SK-N-SH (cell line): Measurements from ENCODE around the gene OR2L2. TPM values are rescaled to one million over a fixed set of nuclear protein-coding genes. Genes with fewer than 3 reads are reported as not detected.

Experiments
- CTCF ChIA-PET: fragments of 300-600, 350-600 bp; formaldehyde crosslinking; extraction: SDS; loops from one replicate; lab custom pipeline; 2021; lab: Yijun Ruan, JAX
- POLR2A ChIA-PET: fragments of 350-600 bp; sonication (Branson Sonifier 250); formaldehyde crosslinking; extraction: SDS; loops from one replicate; lab custom pipeline; 2020; ENCODE audit warnings: antibody characterized with exemption, inconsistent platforms; lab: Yijun Ruan, JAX
- DNase-seq: peaks from one replicate; pipeline ENCODE4 v3.0.0; 2012
- H2AFZ ChIP-seq: fragments of 200-600 bp; sonication (generic); 2 replicates; pipeline ENCODE4 v1.8.1; 2016; ENCODE audit warnings: antibody characterized with exemption, mild to moderate bottlenecking, low read depth
- H3F3A ChIP-seq: fragments of 200-600 bp; sonication (generic); replicated peaks from 2 replicates; pipeline ENCODE3; 2016; ENCODE audit warnings: antibody characterized with exemption, mild to moderate bottlenecking; ENCODE audit not compliant: insufficient read depth
- H3K27ac ChIP-seq, 2 experiments: fragments of 200-500 bp in 1 of 2; fragments of 200-600 bp in 1 of 2; sonication (Bioruptor generic) in 1 of 2; sonication (generic), shearing (Covaris generic) in 1 of 2; 2 replicates each; pipeline versions ENCODE4 v1.5.1 to v1.6.1; 2014 to 2016; ENCODE audit warnings: low read depth in 2 of 2, inconsistent platforms in 1 of 2, low read length in 1 of 2, mild to moderate bottlenecking in 1 of 2, mixed read lengths in 1 of 2
- H3K27me3 ChIP-seq: fragments of 200-600 bp; sonication (generic), shearing (Covaris generic); 2 replicates; pipeline ENCODE4 v1.6.1; 2016; ENCODE audit warnings: mixed run types; ENCODE audit not compliant: insufficient read depth
- H3K36me3 ChIP-seq, 2 experiments: fragments of 200-500 bp in 1 of 2; fragments of 200-600 bp in 1 of 2; sonication (Bioruptor generic) in 1 of 2; sonication (generic) in 1 of 2; replicated peaks in 1 of 2; 2 replicates each; pipeline versions ENCODE3 to v1.5.1; 2014 to 2016; ENCODE audit warnings: low read length in 1 of 2, mild to moderate bottlenecking in 1 of 2; ENCODE audit not compliant: insufficient read depth in 2 of 2, control insufficient read depth in 1 of 2
- H3K4me1 ChIP-seq, 2 experiments: fragments of 200-500 bp in 1 of 2; fragments of 200-600 bp in 1 of 2; sonication (Bioruptor generic) in 1 of 2; sonication (generic), shearing (Covaris generic) in 1 of 2; 2 replicates each; pipeline versions ENCODE4 v1.5.1 to v1.6.1; 2014 to 2016; ENCODE audit warnings: low read depth in 1 of 2, low read length in 1 of 2, mixed run types in 1 of 2; ENCODE audit not compliant: insufficient read depth in 2 of 2, control insufficient read depth in 1 of 2
- H3K4me2 ChIP-seq: fragments of 200-600 bp; sonication (generic), shearing (Covaris generic); 2 replicates; pipeline ENCODE4 v1.6.1; 2017; ENCODE audit warnings: mixed run types
- H3K4me3 ChIP-seq, 2 experiments: fragments of 200-500 bp in 1 of 2; fragments of 200-600 bp in 1 of 2; sonication (Bioruptor generic) in 1 of 2; sonication (generic), shearing (Covaris generic) in 1 of 2; 2 replicates each; pipeline versions ENCODE4 v1.5.1 to v1.8.1; 2014 to 2016; ENCODE audit warnings: low read depth in 2 of 2, inconsistent platforms in 1 of 2, low read length in 1 of 2, mild to moderate bottlenecking in 1 of 2, mixed read lengths in 1 of 2, moderate library complexity in 1 of 2
- H3K79me2 ChIP-seq: fragments of 200-600 bp; sonication (generic); 2 replicates; pipeline ENCODE4 v1.8.1; 2017; ENCODE audit warnings: mild to moderate bottlenecking; ENCODE audit not compliant: insufficient read depth
- H3K9ac ChIP-seq: fragments of 200-600 bp; sonication (generic); 2 replicates; pipeline ENCODE4 v1.6.1; 2017; ENCODE audit warnings: mixed run types
- H3K9me2 ChIP-seq: fragments of 200-600 bp; sonication (generic); 2 replicates; pipeline ENCODE4 v1.6.1; 2017; ENCODE audit warnings: mixed run types
- H3K9me3 ChIP-seq: fragments of 200-600 bp; sonication (generic); 2 replicates; pipeline ENCODE4 v1.6.1; 2017; ENCODE audit warnings: mixed run types, mild to moderate bottlenecking, moderate library complexity
- H4K20me1 ChIP-seq: fragments of 200-600 bp; sonication (generic); 2 replicates; pipeline ENCODE4 v1.6.1; 2017; ENCODE audit warnings: mild to moderate bottlenecking, mixed run types; ENCODE audit not compliant: insufficient read depth
- CHD2 ChIP-seq: fragments of 150-350 bp; IDR thresholded peaks from 2 replicates; pipeline ENCODE4 v1.6.1; 2018; ENCODE audit warnings: low read length; ENCODE audit not compliant: partially characterized antibody
- ELF1 ChIP-seq: IDR thresholded peaks from 2 replicates; pipeline ENCODE4 v1.4.0; 2012
- EP300 ChIP-seq, 2 experiments: IDR thresholded peaks; 2 replicates each; pipeline versions ENCODE4 v1.4.0 to v1.6.1; 2012; ENCODE audit warnings: borderline replicate concordance in 1 of 2, low read depth in 1 of 2, low read length in 1 of 2
- EZH2phosphoT487 ChIP-seq: fragments of 200-600 bp; sonication (generic); IDR thresholded peaks from 2 replicates; pipeline ENCODE4 v1.6.1; 2017; ENCODE audit warnings: low read depth, mixed run types, mild to moderate bottlenecking, antibody characterized with exemption, moderate library complexity, borderline replicate concordance
- FOSL2 ChIP-seq: IDR thresholded peaks from 2 replicates; pipeline ENCODE4 v1.4.0; 2012; ENCODE audit warnings: low read depth, mild to moderate bottlenecking, moderate library complexity, borderline replicate concordance
- FOXJ3 ChIP-seq: sonication (generic); formaldehyde crosslinking; IDR thresholded peaks from 2 replicates; pipeline ENCODE4 v1.5.1; 2020; ENCODE audit warnings: mild to moderate bottlenecking, missing genetic modification reagents
- FOXM1 ChIP-seq: IDR thresholded peaks from 2 replicates; pipeline ENCODE4 v1.4.0; 2012; ENCODE audit warnings: low read depth, mild to moderate bottlenecking
- GATA2 ChIP-seq: sonication (generic); formaldehyde crosslinking; IDR thresholded peaks from 2 replicates; pipeline ENCODE4 v1.5.0; 2020; ENCODE audit warnings: mild to moderate bottlenecking, missing genetic modification reagents
- NFIC ChIP-seq: IDR thresholded peaks from 2 replicates; pipeline ENCODE4 v1.4.0; 2012; ENCODE audit warnings: borderline replicate concordance
- RCOR1 ChIP-seq: fragments of 150-350 bp; IDR thresholded peaks from 2 replicates; pipeline ENCODE4 v1.6.1; 2017; ENCODE audit warnings: antibody characterized with exemption, low read length
- RFX5 ChIP-seq: IDR thresholded peaks from 2 replicates; pipeline ENCODE4 v1.6.1; 2012; ENCODE audit warnings: mild to moderate bottlenecking, improper control_type of control experiment, low read length
- RXRA ChIP-seq: IDR thresholded peaks from 2 replicates; pipeline ENCODE4 v1.4.0; 2012; ENCODE audit warnings: low read depth, mild to moderate bottlenecking, borderline replicate concordance
- SIN3A ChIP-seq: IDR thresholded peaks from 2 replicates; pipeline ENCODE4 v1.6.1; 2012; ENCODE audit warnings: low read depth, mild to moderate bottlenecking, low read length, moderate library complexity, borderline replicate concordance
- TAF1 ChIP-seq: IDR thresholded peaks from 2 replicates; pipeline ENCODE4 v1.6.1; 2012; ENCODE audit warnings: low read depth, mild to moderate bottlenecking, low read length, moderate library complexity, borderline replicate concordance
- TEAD4 ChIP-seq: IDR thresholded peaks from 2 replicates; pipeline ENCODE4 v1.4.0; 2012; ENCODE audit warnings: mild to moderate bottlenecking, borderline replicate concordance; ENCODE audit not compliant: insufficient read depth
- YY1 ChIP-seq: IDR thresholded peaks from 2 replicates; pipeline ENCODE4 v1.4.0; 2012; ENCODE audit warnings: low read depth, mild to moderate bottlenecking
- WGBS: methylation state at CpG from one replicate; pipeline ENCODE4 v1.1.6; 2017; ENCODE audit warnings: low lambda C conversion rate; 5-methylcytosine and 5-hydroxymethylcytosine counted together
- polyA plus RNA-seq, 3 experiments: library from polyadenylated mRNA; depleted of rRNA; stranded (reverse); fragments of >200 nt; gene quantifications; 2 replicates each; pipeline ENCODE4 v1.2.3, GENCODE V29; 2012
- TF ChIP-seq, protein P1 (sequence below): fragments of 150-350 bp; IDR thresholded peaks from 2 replicates; pipeline ENCODE4 v1.6.1; 2017; ENCODE audit warnings: antibody characterized with exemption, low read length, low read depth, borderline replicate concordance
- TF ChIP-seq, protein P2 (sequence below): IDR thresholded peaks from 2 replicates; pipeline ENCODE4; 2012
- TF ChIP-seq, protein P3 (sequence below): IDR thresholded peaks from 2 replicates; pipeline ENCODE4 v1.6.1; 2012; ENCODE audit warnings: mild to moderate bottlenecking, low read depth, low read length, moderate library complexity
- TF ChIP-seq, protein P4 (sequence below): fragments of 150-350 bp; IDR thresholded peaks from 2 replicates; pipeline ENCODE4 v1.6.1; 2016; ENCODE audit warnings: mild to moderate bottlenecking, low read depth, low read length

Gene OR2L2
- polyA plus RNA-seq, 1 of the 3 experiments (the other 2 are of a cell fraction) = 0.08 TPM

DNA sequence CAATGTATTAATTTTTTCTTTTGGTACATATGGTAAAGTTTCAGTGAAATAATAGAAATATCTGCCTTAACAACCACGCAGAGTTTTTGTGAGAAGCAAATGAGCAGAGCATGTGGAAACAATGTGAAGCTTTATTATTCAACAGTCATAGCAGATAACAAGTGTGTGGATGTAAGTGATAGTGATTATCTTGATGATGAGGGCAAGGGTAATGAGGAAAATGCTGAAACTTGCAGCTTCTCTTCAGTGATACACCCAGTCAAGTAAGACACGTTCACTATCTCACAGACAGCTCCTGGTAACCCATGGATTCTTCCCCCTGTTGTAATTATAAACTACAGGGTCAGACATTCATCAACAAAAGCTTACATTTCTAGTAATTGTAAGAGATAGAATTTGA lies 31.1 kb upstream of the OR2L2 start:
- 9% methylated on average over 2 of the region's 2 CpGs for WGBS

More for the DNA sequence above, 31.1 kb upstream of the OR2L2 start:
- no peaks in the 10 kb centered on the region for H3F3A ChIP-seq
- H3K4me2 ChIP-seq = no peak overlapping the region
- DNase-seq = no peak
- POLR2A ChIA-PET = no interaction called here
- H3K9me2 ChIP-seq = no peaks in the 10 kb centered on the region
- TF ChIP-seq, protein P1, sequence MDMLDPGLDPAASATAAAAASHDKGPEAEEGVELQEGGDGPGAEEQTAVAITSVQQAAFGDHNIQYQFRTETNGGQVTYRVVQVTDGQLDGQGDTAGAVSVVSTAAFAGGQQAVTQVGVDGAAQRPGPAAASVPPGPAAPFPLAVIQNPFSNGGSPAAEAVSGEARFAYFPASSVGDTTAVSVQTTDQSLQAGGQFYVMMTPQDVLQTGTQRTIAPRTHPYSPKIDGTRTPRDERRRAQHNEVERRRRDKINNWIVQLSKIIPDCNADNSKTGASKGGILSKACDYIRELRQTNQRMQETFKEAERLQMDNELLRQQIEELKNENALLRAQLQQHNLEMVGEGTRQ = no peak
- TF ChIP-seq TAF1 = no peak
- no peak for TF ChIP-seq CHD2
- TF ChIP-seq FOXJ3 (CRISPR knock-in tag) = no peak
- TF ChIP-seq SIN3A = no peak
- no peak for TF ChIP-seq RCOR1
- no peak for TF ChIP-seq GATA2
- no peak for TF ChIP-seq EP300 (IDR thresholded peaks at IDR 0.05; ENCODE audit: borderline replicate concordance in 1 of 2, low read depth in 1 of 2, low read length in 1 of 2)
- no peak for TF ChIP-seq NFIC
- TF ChIP-seq RXRA = no peak
- no peak for TF ChIP-seq ELF1
- TF ChIP-seq, protein P2, sequence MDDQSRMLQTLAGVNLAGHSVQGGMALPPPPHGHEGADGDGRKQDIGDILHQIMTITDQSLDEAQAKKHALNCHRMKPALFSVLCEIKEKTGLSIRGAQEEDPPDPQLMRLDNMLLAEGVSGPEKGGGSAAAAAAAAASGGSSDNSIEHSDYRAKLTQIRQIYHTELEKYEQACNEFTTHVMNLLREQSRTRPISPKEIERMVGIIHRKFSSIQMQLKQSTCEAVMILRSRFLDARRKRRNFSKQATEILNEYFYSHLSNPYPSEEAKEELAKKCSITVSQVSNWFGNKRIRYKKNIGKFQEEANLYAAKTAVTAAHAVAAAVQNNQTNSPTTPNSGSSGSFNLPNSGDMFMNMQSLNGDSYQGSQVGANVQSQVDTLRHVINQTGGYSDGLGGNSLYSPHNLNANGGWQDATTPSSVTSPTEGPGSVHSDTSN = no peak
- TF ChIP-seq, protein P3, sequence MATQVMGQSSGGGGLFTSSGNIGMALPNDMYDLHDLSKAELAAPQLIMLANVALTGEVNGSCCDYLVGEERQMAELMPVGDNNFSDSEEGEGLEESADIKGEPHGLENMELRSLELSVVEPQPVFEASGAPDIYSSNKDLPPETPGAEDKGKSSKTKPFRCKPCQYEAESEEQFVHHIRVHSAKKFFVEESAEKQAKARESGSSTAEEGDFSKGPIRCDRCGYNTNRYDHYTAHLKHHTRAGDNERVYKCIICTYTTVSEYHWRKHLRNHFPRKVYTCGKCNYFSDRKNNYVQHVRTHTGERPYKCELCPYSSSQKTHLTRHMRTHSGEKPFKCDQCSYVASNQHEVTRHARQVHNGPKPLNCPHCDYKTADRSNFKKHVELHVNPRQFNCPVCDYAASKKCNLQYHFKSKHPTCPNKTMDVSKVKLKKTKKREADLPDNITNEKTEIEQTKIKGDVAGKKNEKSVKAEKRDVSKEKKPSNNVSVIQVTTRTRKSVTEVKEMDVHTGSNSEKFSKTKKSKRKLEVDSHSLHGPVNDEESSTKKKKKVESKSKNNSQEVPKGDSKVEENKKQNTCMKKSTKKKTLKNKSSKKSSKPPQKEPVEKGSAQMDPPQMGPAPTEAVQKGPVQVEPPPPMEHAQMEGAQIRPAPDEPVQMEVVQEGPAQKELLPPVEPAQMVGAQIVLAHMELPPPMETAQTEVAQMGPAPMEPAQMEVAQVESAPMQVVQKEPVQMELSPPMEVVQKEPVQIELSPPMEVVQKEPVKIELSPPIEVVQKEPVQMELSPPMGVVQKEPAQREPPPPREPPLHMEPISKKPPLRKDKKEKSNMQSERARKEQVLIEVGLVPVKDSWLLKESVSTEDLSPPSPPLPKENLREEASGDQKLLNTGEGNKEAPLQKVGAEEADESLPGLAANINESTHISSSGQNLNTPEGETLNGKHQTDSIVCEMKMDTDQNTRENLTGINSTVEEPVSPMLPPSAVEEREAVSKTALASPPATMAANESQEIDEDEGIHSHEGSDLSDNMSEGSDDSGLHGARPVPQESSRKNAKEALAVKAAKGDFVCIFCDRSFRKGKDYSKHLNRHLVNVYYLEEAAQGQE = no peak
- TF ChIP-seq EZH2phosphoT487 = no peak
- TF ChIP-seq FOSL2 = no peak
- TF ChIP-seq FOXM1 = no peak
- no peak for TF ChIP-seq RFX5
- no peak for TF ChIP-seq YY1
- TF ChIP-seq, protein P4, sequence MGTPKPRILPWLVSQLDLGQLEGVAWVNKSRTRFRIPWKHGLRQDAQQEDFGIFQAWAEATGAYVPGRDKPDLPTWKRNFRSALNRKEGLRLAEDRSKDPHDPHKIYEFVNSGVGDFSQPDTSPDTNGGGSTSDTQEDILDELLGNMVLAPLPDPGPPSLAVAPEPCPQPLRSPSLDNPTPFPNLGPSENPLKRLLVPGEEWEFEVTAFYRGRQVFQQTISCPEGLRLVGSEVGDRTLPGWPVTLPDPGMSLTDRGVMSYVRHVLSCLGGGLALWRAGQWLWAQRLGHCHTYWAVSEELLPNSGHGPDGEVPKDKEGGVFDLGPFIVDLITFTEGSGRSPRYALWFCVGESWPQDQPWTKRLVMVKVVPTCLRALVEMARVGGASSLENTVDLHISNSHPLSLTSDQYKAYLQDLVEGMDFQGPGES = no peak
- TF ChIP-seq TEAD4 = no peak
- H3K27ac ChIP-seq = no peak overlapping the region
- H3K9me3 ChIP-seq = 0 out of 2 replicates have a peak, but pooled peaks cover 4% of the 10 kb centered on the region
- no peaks in the 10 kb centered on the region for H4K20me1 ChIP-seq
- H3K4me1 ChIP-seq = no peaks in the 10 kb centered on the region
- H3K9ac ChIP-seq = no peak overlapping the region
- H3K27me3 ChIP-seq = no peaks in the 10 kb centered on the region
- no peaks in the 10 kb centered on the region for H3K36me3 ChIP-seq
- H3K4me3 ChIP-seq = no peak overlapping the region
- H3K79me2 ChIP-seq = no peaks in the 10 kb centered on the region
- no peak overlapping the region for H2AFZ ChIP-seq
- CTCF ChIA-PET = no interaction called here
